BLaER1 (cell line): ENCODE data around the gene SEC14L3.
A peak's percentile ranks its signal among the peaks of the same experiment; 100 is the strongest.

Experiments
- H3K27ac ChIP-seq: shearing (Covaris generic); formaldehyde crosslinking; 2 replicates; pipeline ENCODE4 v1.8.1; 2022
- H3K27me3 ChIP-seq: shearing (Covaris generic); formaldehyde crosslinking; 2 replicates; pipeline ENCODE4 v1.8.1; 2022
- H3K36me3 ChIP-seq: shearing (Covaris generic); formaldehyde crosslinking; 2 replicates; pipeline ENCODE4 v1.8.1; 2022
- H3K4me1 ChIP-seq: shearing (Covaris generic); formaldehyde crosslinking; 2 replicates; pipeline ENCODE4 v1.8.1; 2022
- H3K4me2 ChIP-seq: shearing (Covaris generic); formaldehyde crosslinking; 2 replicates; pipeline ENCODE4 v1.8.1; 2022
- H3K4me3 ChIP-seq: shearing (Covaris generic); formaldehyde crosslinking; 2 replicates; pipeline ENCODE4 v1.8.1; 2022
- H3K9ac ChIP-seq: shearing (Covaris generic); formaldehyde crosslinking; 2 replicates; pipeline ENCODE4 v1.8.1; 2022
- H3K9me3 ChIP-seq: shearing (Covaris generic); formaldehyde crosslinking; 2 replicates; pipeline ENCODE4 v1.8.1; 2022
- H4K20me1 ChIP-seq: shearing (Covaris generic); formaldehyde crosslinking; 2 replicates; pipeline ENCODE4 v1.8.1; 2022
- Cebpa-rat ChIP-seq: shearing (Covaris generic); IDR thresholded peaks from 2 replicates; pipeline ENCODE4 v1.8.1; 2022

SEC14L3 gene

DNA sequence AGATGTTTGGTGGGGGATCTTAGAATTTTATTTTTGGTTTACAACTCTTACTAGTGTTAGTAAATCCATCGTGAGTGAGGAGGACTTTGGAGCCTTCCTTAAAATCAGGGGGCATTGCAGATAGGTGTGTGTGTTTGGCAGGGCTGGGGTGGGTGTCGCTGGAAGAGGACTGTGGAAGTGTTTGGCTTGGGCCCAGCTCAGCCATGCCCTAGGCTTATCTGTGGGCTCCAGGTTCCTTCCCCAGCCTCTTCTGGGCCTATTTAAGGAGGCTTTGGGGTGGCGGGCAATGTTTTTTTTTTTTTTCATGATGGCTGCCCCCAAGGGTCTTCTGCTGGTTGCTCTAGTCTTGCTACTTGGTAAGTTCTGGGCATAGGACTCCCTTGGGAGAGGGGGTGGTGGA lies 24.2 kb downstream of the SEC14L3 start:
- Histone ChIP-seq H3K9ac (no peak overlapping the region), H3K4me1 (peaks cover 17% of the 10 kb centered on the region), H3K9me3 (no peaks in the 10 kb centered on the region), H4K20me1 (no peaks in the 10 kb centered on the region), H3K27me3 (0 out of 2 replicates have a peak, but pooled peaks cover 7% of the 10 kb centered on the region), H3K4me3 (no peak overlapping the region), H3K27ac (no peak overlapping the region), H3K4me2 (peak overlapping the region; percentile 12), H3K36me3 (no peaks in the 10 kb centered on the region)
- TF ChIP-seq Cebpa-rat: no peak

DNA sequence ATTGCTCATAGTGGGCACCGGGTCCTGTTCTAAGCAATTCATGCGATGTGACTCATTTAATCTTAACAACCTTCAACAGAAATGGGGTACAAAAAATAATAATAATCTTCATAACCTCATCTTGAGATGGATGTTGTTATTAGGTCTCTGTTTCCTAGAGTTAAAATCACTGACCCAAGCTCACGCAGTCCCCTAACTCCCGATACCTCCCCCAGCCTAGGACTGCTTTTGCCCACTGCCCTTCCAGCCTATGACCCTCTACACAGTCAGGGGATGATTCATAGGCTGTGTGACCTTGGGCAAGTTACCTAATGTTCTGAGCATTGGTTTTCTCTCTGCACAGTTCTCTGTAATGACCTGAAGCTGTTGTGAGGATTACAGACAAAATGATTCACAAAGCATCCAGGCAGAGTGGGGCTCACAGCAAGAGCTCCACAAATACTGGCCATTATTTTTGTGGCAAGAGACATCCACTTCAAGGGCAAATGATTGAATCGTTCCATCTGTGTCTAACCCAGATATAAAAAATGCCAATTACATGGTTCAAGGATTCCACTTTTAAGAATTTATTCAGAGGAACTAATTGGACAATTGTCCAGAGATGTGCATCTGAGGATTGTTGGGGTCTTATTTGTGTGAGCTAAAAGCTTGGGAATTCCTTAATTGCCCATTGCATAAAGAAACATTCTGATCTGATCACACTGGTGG lies 26.2 kb downstream of the SEC14L3 start:
- Histone ChIP-seq H3K4me3 (no peak overlapping the region), H4K20me1 (no peaks in the 10 kb centered on the region), H3K4me1 (peaks cover 37% of the 10 kb centered on the region), H3K27me3 (0 out of 2 replicates have a peak, but pooled peaks cover 7% of the 10 kb centered on the region), H3K9me3 (no peaks in the 10 kb centered on the region), H3K27ac (no peak overlapping the region), H3K4me2 (no peak overlapping the region), H3K36me3 (no peaks in the 10 kb centered on the region), H3K9ac (no peak overlapping the region)
- TF ChIP-seq Cebpa-rat: no peak

DNA sequence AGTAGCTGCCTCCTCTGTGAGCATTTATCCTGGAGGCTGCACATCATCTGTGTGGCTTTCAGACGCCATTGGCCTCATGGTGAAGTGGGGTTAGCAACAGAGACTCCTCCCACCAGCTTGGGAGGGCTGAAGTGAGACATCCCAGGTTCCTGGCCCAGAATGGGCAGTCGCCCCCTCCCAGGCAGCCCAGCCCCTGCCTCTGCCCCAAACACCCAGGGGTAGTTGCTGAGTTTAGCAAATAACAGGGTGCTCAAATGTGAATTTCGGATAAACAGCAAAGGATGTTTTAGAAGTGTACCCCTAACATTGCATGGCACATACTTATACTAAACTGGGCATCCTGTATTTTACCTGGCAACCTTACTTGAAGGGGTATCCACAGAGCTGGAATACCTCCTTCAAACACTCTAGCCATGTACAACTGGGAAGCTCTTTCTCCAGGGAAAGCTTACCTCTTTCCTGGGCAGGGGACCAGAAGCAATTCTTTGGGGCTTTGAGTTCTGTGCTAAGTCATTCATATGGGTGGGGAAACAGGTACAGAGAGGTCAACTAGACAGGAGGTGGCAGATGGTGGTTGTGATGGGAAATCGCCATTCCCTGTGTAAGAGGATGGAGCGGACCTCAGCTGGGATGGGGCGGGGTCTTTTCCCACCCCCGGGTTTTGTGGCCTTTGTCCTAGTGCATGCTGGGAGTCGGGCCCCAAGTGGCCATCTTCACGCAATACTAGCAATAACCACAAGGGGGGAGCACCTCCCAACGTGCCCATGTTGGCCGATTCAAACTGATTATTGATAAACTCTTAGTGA lies 27.0 kb downstream of the SEC14L3 start:
- no peaks in the 10 kb centered on the region for H3K36me3 ChIP-seq
- no peak for TF ChIP-seq Cebpa-rat
- 0 out of 2 replicates have a peak, but pooled peaks cover 7% of the 10 kb centered on the region for H3K27me3 ChIP-seq
- no peak overlapping the region for H3K9ac ChIP-seq
- no peak overlapping the region for H3K27ac ChIP-seq
- no peaks in the 10 kb centered on the region for H3K9me3 ChIP-seq
- no peak overlapping the region for H3K4me3 ChIP-seq
- H4K20me1 ChIP-seq: no peaks in the 10 kb centered on the region
- H3K4me2 ChIP-seq: no peak overlapping the region
- peaks cover 37% of the 10 kb centered on the region for H3K4me1 ChIP-seq

DNA sequence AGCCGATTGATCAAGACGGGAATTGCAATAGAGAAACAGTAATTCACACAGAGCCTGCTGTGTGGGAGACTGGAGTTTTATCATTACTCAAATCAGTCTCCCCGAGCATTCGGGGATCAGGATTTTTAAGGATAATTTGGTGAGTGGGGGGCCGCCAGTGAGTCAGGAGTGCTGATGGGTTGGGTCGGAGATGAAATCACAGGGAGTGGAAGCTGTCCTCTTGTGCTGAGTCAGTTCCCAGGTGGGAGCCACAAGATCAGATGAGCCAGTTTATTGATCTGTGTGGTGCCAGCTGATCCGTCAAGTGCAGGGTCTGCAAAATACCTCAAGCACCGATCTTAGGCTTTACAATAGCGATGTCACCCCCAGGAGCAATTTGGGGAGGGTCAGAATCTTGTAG lies 30.7 kb downstream of the SEC14L3 start:
- no peak overlapping the region for H3K27ac ChIP-seq
- peaks cover 34% of the 10 kb centered on the region for H3K4me1 ChIP-seq
- no peaks in the 10 kb centered on the region for H3K9me3 ChIP-seq
- no peaks in the 10 kb centered on the region for H3K36me3 ChIP-seq
- H3K4me2 ChIP-seq: no peak overlapping the region
- no peaks in the 10 kb centered on the region for H4K20me1 ChIP-seq
- no peak for TF ChIP-seq Cebpa-rat
- H3K4me3 ChIP-seq: no peak overlapping the region
- 0 out of 2 replicates have a peak, but pooled peaks cover 7% of the 10 kb centered on the region for H3K27me3 ChIP-seq
- no peak overlapping the region for H3K9ac ChIP-seq

DNA sequence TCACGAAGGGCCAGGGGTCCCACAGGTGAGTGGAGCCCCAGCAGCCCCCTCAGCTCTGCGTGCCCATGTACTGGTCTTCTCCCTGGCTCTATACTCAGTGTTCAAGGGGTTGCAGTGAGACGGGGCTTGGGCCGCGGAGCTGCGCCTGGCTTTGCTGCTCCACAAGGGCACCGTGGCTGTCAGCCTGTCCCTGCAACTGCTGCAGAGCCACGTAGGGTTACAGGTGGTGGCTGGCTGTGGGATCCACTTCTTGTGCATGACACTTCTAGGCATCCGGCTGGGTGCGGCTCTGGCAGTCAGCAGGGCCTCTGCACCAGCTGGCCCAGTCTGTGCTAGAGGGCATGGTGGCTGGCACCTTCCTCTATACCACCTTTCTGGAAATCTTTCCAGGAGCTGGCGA lies 32.0 kb downstream of the SEC14L3 start:
- Histone ChIP-seq H3K4me1 (peaks cover 47% of the 10 kb centered on the region), H3K4me3 (no peak overlapping the region), H3K9me3 (peaks cover 11% of the 10 kb centered on the region; the same call in 1 of the 2 replicates), H3K9ac (no peak overlapping the region), H3K36me3 (no peaks in the 10 kb centered on the region), H3K4me2 (no peak overlapping the region), H3K27me3 (0 out of 2 replicates have a peak, but pooled peaks cover 7% of the 10 kb centered on the region), H3K27ac (no peak overlapping the region), H4K20me1 (no peaks in the 10 kb centered on the region)
- TF ChIP-seq Cebpa-rat: no peak

DNA sequence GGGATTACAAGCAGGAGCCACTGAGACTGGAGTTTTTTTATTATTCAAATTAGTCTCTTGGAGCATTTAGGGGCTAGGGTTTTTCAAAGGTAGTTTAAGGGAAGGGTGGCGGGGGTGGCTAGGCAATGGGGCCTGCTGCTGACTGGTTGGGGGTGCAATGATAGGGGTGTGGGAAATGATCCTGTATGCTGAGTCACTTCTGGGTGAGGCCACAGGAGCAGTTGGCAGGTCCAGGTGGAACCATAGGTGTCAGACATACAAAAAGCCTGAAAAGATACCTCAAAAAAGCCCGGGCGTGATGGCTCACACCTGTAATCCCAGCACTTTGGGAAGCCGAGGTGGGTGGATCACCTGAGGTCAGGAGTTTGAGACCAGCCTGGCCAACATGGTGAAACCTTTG lies 32.6 kb downstream of the SEC14L3 start:
- H3K4me3 ChIP-seq: no peak overlapping the region
- H3K27me3 ChIP-seq: 0 out of 2 replicates have a peak, but pooled peaks cover 7% of the 10 kb centered on the region
- no peak for TF ChIP-seq Cebpa-rat
- H3K9ac ChIP-seq: no peak overlapping the region
- H4K20me1 ChIP-seq: no peaks in the 10 kb centered on the region
- no peak overlapping the region for H3K4me2 ChIP-seq
- H3K36me3 ChIP-seq: 0 out of 2 replicates have a peak, but pooled peaks cover 2% of the 10 kb centered on the region
- peaks cover 53% of the 10 kb centered on the region for H3K4me1 ChIP-seq
- H3K27ac ChIP-seq: no peak overlapping the region
- H3K9me3 ChIP-seq: peaks cover 11% of the 10 kb centered on the region; the same call in 1 of the 2 replicates

DNA sequence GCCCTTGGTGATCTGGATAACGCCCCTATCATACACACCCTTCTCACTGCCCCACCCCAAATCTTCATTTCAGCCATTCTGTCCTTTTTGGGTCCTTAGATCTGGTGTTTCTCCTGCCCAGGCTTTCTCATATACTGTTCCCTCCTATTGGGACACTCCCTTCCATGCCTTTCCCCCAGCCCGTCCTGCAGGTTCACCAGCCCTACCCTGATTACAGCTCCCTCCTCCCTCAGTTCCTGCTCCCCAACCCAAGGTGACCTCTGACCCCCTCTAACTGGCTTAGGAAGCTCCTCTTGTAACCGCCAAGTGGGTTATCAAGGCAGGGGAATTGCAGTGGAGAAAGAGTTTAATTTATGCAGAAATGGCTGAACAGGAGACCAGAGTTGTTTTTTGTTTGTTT lies 33.3 kb downstream of the SEC14L3 start:
- Histone ChIP-seq H3K27ac (no peak overlapping the region), H3K4me2 (no peak overlapping the region), H3K36me3 (0 out of 2 replicates have a peak, but pooled peaks cover 5% of the 10 kb centered on the region), H3K9ac (no peak overlapping the region), H3K4me3 (no peak overlapping the region), H3K4me1 (peaks cover 51% of the 10 kb centered on the region), H4K20me1 (no peaks in the 10 kb centered on the region), H3K9me3 (peaks cover 11% of the 10 kb centered on the region; the same call in 1 of the 2 replicates), H3K27me3 (0 out of 2 replicates have a peak, but pooled peaks cover 3% of the 10 kb centered on the region)
- no peak for TF ChIP-seq Cebpa-rat

DNA sequence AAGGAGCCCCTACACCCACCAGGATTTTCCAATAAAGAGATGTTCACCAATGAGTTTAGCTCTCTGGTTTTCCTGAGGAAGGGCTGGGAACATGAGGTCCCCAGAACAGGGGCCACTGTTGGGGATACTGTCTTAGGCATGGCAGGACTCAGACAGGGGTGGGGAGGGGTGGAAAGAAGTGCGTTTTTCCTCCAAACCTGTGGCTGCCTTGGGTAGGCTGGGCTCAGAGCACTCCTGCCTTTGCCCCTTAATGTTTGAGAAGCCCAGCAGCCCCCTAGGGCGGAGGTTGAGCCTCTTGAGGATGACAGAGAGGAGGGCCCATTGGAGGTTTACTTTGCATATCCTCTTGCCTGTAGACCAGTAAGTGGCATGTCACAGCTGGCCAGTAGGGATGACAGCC lies 35.6 kb downstream of the SEC14L3 start:
- no peaks in the 10 kb centered on the region for H4K20me1 ChIP-seq
- no peak for TF ChIP-seq Cebpa-rat
- H3K4me3 ChIP-seq: 0 out of 2 replicates have a peak overlapping the region, but pooled peaks have one; percentile 39
- H3K27me3 ChIP-seq: no peaks in the 10 kb centered on the region
- peak overlapping the region; percentile 67 for H3K4me2 ChIP-seq
- 0 out of 2 replicates have a peak, but pooled peaks cover 5% of the 10 kb centered on the region for H3K36me3 ChIP-seq
- H3K4me1 ChIP-seq: peaks cover 27% of the 10 kb centered on the region
- no peak overlapping the region for H3K9ac ChIP-seq
- H3K27ac ChIP-seq: peak overlapping the region; percentile 47
- peaks cover 11% of the 10 kb centered on the region; the same call in 1 of the 2 replicates for H3K9me3 ChIP-seq

DNA sequence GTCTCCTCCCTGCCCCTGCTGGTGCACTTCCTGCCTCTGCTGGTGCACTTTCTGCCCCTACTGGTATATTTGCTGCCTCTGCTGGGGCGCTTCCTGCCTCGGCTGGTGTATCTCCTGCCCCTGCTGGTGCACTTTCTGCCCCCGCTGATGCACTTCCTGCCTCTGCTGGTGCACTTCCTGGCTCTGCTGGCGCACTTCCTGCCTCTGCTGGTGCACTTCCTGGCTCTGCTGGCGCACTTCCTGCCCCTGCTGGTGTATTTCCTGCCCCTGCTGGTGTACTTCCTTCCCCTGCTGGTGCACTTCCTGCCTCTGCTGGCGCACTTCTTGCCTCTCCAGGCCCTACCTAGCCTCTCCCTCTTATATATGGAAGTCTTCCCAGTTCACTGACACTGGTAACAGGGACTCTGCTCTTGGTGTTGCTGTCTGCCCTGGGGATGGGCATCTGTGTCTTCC lies 36.1 kb downstream of the SEC14L3 start:
- no peak overlapping the region for H3K9ac ChIP-seq
- H4K20me1 ChIP-seq: no peaks in the 10 kb centered on the region
- H3K36me3 ChIP-seq: 0 out of 2 replicates have a peak, but pooled peaks cover 5% of the 10 kb centered on the region
- H3K4me1 ChIP-seq: peaks cover 23% of the 10 kb centered on the region
- H3K27ac ChIP-seq: peak overlapping the region; percentile 47
- peak overlapping the region; percentile 67 for H3K4me2 ChIP-seq
- H3K27me3 ChIP-seq: no peaks in the 10 kb centered on the region
- peak overlapping the region; percentile 39 for H3K4me3 ChIP-seq
- no peak for TF ChIP-seq Cebpa-rat
- peaks cover 11% of the 10 kb centered on the region; the same call in 1 of the 2 replicates for H3K9me3 ChIP-seq
